CD8-positive, alpha-beta memory T cell (primary cell): ENCODE measurements around the gene ARAP2. TPM values are rescaled to one million over a fixed set of nuclear protein-coding genes. Genes with fewer than 3 reads are reported as not detected.

Experiments used
- CTCF ChIA-PET: fragments of 350-600 bp; sonication (Branson Sonifier 250); formaldehyde crosslinking; loops from one replicate; lab custom pipeline; 2021; ENCODE audit warnings: antibody characterized with exemption; lab: Charles Lee
- POLR2A ChIA-PET: fragments of 350-600 bp; sonication (Branson Sonifier 250); formaldehyde crosslinking; loops from one replicate; lab custom pipeline; 2021; ENCODE audit warnings: antibody characterized with exemption; lab: Charles Lee
- DNase-seq, 5 donors: peaks; one replicate each; pipeline versions ENCODE4 v3.0.0 to v3.0.0-alpha.2; 2020 to 2022; ENCODE audit warnings: mixed read lengths in 1 of 5
- H3K27ac ChIP-seq: one replicate; pipeline ENCODE4 v1.7.0; 2013; ENCODE audit warnings: low read depth, mild to moderate bottlenecking, low read length, moderate library complexity
- H3K27me3 ChIP-seq: 2 replicates; pipeline ENCODE4 v1.7.0; 2013; ENCODE audit warnings: low read length, mild to moderate bottlenecking; ENCODE audit not compliant: insufficient read depth, poor library complexity, severe bottlenecking
- H3K36me3 ChIP-seq: 2 replicates; pipeline ENCODE4 v1.7.0; 2013; ENCODE audit warnings: mild to moderate bottlenecking, low read length, moderate library complexity; ENCODE audit not compliant: insufficient read depth
- H3K4me1 ChIP-seq: 2 replicates; pipeline ENCODE4 v1.7.0; 2013; ENCODE audit warnings: mild to moderate bottlenecking, low read length, moderate library complexity; ENCODE audit not compliant: insufficient read depth
- H3K4me3 ChIP-seq: 2 replicates; pipeline ENCODE4 v1.7.0; 2013; ENCODE audit warnings: mild to moderate bottlenecking, low read length
- H3K9me3 ChIP-seq: 2 replicates; pipeline ENCODE4 v1.7.0; 2013; ENCODE audit warnings: mild to moderate bottlenecking, low read length
- H3K27ac Mint-ChIP-seq, 8 donors: one replicate each; pipeline ENCODE4 v1.8.0; 2020 to 2021; ENCODE audit warnings: mixed read lengths in 8 of 8, mild to moderate bottlenecking in 6 of 8, inconsistent platforms in 3 of 8, moderate library complexity in 3 of 8
- H3K27me3 Mint-ChIP-seq, 2 donors: one replicate each; pipeline ENCODE4 v1.8.0; 2020 to 2021; ENCODE audit warnings: mixed read lengths in 2 of 2, mild to moderate bottlenecking in 1 of 2, moderate library complexity in 1 of 2
- H3K36me3 Mint-ChIP-seq, 3 donors: one replicate each; pipeline ENCODE4 v1.8.0; 2020 to 2021; ENCODE audit warnings: mixed read lengths in 3 of 3, inconsistent platforms in 1 of 3, mild to moderate bottlenecking in 1 of 3
- H3K4me1 Mint-ChIP-seq, 3 donors: one replicate each; pipeline ENCODE4 v1.8.0; 2020 to 2021; ENCODE audit warnings: mixed read lengths in 3 of 3, inconsistent platforms in 1 of 3, mild to moderate bottlenecking in 1 of 3
- H3K4me3 Mint-ChIP-seq, 7 donors: one replicate each; pipeline ENCODE4 v1.8.0; 2020 to 2021; ENCODE audit warnings: mixed read lengths in 7 of 7, mild to moderate bottlenecking in 6 of 7, moderate library complexity in 4 of 7, inconsistent platforms in 2 of 7
- H3K9me3 Mint-ChIP-seq, 5 donors: one replicate each; pipeline ENCODE4 v1.8.0; 2020 to 2022; ENCODE audit warnings: mixed read lengths in 5 of 5, mild to moderate bottlenecking in 3 of 5, moderate library complexity in 2 of 5, inconsistent platforms in 1 of 5
- polyA plus RNA-seq: library from polyadenylated mRNA; unstranded; fragments of 300-500 nt; fragmentation: Illumina TruSeq; gene quantifications from one replicate; pipeline ENCODE4 v1.2.3, GENCODE V29; 2021
- total RNA-seq, 2 experiments: library from RNA; stranded (reverse); gene quantifications; one replicate each; pipeline ENCODE4 v1.2.3, GENCODE V29; 2021

The ARAP2 gene
- total and polyA plus RNA-seq, 3 experiments from 2014 or later: 44.2 to 49.9 (median 49.7) TPM

DNA sequence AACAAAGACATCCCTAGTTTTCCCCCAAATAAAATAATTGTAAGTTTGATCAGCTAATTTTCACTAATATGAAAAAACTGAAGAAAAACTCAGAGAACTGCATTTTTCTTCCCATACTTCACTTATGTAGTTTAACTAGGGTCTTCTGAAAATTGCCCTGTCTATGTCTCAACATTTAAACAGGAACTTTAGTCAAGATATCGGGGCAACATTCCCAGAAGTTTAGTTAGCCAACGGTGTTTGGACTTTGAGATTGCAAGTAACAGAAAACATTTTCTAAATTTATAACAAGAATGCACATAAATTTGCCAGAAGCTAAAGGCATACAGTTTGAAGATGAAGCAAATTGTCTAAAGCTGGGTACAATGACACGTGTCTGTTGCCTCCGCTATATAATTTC is 201.1 kb downstream of the ARAP2 start:
- ChIA-PET POLR2A (no interaction called here), CTCF (no interaction called here)
- no peak overlapping the region for H3K4me3 ChIP-seq
- Mint-ChIP-seq H3K4me3 (no peak overlapping the region), H3K36me3 (peaks cover 6 to 46% (median 13%) of the 10 kb centered on the region in 3 donors), H3K27ac (no peak overlapping the region), H3K9me3 (peaks cover 0 to 2% (median 0%) of the 10 kb centered on the region in 5 donors), H3K27me3 (no peaks in the 10 kb centered on the region), H3K4me1 (no peaks in the 10 kb centered on the region)
- H3K27ac ChIP-seq: no peak overlapping the region
- no peak for DNase-seq
- H3K9me3 ChIP-seq: no peaks in the 10 kb centered on the region
- H3K36me3 ChIP-seq: no peaks in the 10 kb centered on the region
- no peaks in the 10 kb centered on the region for H3K4me1 ChIP-seq
- no peaks in the 10 kb centered on the region for H3K27me3 ChIP-seq

DNA sequence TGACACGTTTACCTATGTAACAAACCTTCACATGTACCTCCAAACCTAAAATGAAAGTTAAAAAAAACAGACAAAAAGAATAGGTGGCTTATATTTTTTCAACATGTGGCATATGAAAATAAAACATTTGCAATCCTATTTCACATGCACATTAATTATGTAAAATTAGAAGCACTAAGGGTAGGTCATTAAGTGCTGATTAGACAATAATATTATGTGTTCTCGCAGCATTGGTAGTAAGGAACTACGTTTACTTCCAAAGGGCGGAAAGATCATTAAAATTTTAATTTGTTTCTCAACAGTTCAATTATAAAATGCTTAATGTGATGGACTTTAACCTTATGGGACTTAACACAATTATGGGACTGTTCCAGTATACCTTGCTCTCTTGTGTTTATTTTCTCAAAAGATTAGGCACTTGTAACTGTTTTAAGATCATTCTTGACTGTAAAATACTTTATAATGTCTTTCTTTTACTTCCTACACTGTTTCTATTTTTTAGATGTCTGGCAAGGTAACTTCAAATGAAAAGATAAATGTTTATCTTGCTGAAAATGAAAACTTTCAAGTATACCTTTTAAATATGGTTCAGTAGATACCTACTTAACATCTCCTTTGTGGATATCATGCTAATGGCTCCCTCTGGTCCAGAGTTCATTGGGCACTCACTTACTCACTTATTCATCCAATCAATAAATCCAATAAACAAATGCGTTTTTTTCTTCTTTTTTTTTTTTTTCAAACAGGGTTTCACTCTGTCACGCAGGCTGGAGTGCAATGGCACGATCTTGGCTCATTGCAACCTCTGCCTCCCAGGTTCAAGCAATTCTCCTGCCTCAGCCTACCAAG is 202.0 kb downstream of the ARAP2 start:
- no peak overlapping the region for H3K4me3 ChIP-seq
- no peak overlapping the region for H3K27ac ChIP-seq
- no peaks in the 10 kb centered on the region for H3K4me1 ChIP-seq
- H3K36me3 ChIP-seq: no peaks in the 10 kb centered on the region
- Mint-ChIP-seq H3K27me3 (no peaks in the 10 kb centered on the region), H3K4me3 (no peak overlapping the region), H3K4me1 (no peaks in the 10 kb centered on the region), H3K9me3 (peaks cover 0 to 2% (median 0%) of the 10 kb centered on the region in 5 donors), H3K27ac (no peak overlapping the region), H3K36me3 (peaks cover 10 to 51% (median 13%) of the 10 kb centered on the region in 3 donors)
- no peaks in the 10 kb centered on the region for H3K9me3 ChIP-seq
- POLR2A ChIA-PET: no interaction called here
- no peak for DNase-seq
- no peaks in the 10 kb centered on the region for H3K27me3 ChIP-seq
- CTCF ChIA-PET: no interaction called here

DNA sequence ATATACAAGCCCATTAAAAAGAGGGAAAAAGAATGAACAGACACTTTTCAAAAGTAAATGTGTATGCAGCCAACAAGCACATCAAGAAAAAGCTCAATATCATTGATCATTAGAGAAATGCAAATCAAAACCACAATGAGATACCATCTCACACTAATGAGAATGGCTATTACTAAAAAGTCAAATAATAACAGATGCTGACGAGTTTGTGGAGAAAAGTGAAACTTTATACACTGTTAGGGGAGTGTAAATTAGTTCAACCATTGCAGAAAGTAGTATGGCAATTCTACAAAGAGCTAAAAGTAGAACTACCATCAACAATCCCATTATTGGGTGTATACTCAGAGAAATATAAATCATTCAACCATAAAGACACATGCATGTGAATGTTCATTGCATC is 203.0 kb downstream of the ARAP2 start:
- no peaks in the 10 kb centered on the region for H3K27me3 Mint-ChIP-seq

DNA sequence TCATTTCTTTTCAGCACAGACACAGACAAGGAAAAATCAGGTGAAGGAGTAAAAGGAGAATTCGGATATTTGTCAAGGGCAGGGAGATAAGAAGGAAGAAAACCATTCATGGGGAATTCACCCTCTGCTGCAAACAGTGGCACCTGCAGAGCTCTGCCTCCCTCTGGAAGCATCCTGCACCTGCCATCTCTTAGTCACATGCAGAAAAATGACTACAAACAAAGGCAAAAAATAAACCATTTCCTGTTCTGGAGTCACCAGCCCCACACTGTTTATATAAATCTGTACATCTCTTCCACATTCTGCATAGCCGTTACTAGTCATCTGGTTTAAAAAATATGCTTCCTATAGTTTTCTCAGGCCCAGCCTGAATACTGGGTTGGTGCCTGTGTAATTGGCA is 205.3 kb downstream of the ARAP2 start:
- peaks cover 3% of the 10 kb centered on the region for H3K9me3 ChIP-seq
- CTCF ChIA-PET: no interaction called here
- H3K36me3 ChIP-seq: no peaks in the 10 kb centered on the region
- H3K4me3 ChIP-seq: no peak overlapping the region
- H3K9me3 Mint-ChIP-seq: peaks cover 0 to 4% (median 0%) of the 10 kb centered on the region in 5 donors
- no peak for DNase-seq
- POLR2A ChIA-PET: no interaction called here
- no peak overlapping the region for H3K27ac Mint-ChIP-seq
- H3K4me1 ChIP-seq: no peaks in the 10 kb centered on the region
- no peaks in the 10 kb centered on the region for H3K27me3 ChIP-seq
- H3K4me1 Mint-ChIP-seq: no peaks in the 10 kb centered on the region
- H3K36me3 Mint-ChIP-seq: peaks cover 13 to 59% (median 17%) of the 10 kb centered on the region in 3 donors
- no peaks in the 10 kb centered on the region for H3K27me3 Mint-ChIP-seq
- H3K27ac ChIP-seq: no peak overlapping the region
- H3K4me3 Mint-ChIP-seq: no peak overlapping the region

More for the DNA sequence above, 203.0 kb downstream of the ARAP2 start:
- no peaks in the 10 kb centered on the region for H3K27me3 ChIP-seq
- H3K36me3 Mint-ChIP-seq: peaks cover 10 to 53% (median 17%) of the 10 kb centered on the region in 3 donors
- H3K36me3 ChIP-seq: no peaks in the 10 kb centered on the region
- H3K27ac Mint-ChIP-seq: no peak overlapping the region
- no peak for DNase-seq
- ChIA-PET POLR2A (no interaction called here), CTCF (no interaction called here)
- H3K4me3 ChIP-seq: no peak overlapping the region
- H3K4me1 Mint-ChIP-seq: no peaks in the 10 kb centered on the region
- no peak overlapping the region for H3K4me3 Mint-ChIP-seq
- peaks cover 0 to 2% (median 0%) of the 10 kb centered on the region in 5 donors for H3K9me3 Mint-ChIP-seq
- no peak overlapping the region for H3K27ac ChIP-seq
- H3K4me1 ChIP-seq: no peaks in the 10 kb centered on the region
- H3K9me3 ChIP-seq: no peaks in the 10 kb centered on the region

DNA sequence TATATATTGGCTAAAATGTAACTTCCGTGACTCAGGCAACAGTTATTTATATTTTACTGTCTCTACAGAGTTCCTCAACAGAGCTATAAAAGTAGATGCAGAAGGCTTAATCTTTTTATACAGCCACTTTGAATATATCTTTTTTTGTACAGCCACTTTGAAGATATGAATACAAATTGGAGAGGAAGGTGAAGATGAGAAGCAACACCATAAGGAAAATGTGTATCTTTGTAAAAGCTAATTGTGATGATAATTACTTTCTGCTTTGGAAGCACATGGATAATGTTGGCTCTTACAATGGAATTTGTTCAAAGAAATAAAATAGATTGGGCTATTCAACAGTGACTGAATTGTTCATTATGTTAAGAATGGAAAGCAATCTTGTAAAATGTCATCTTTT is 205.8 kb downstream of the ARAP2 start:
- no peak overlapping the region for H3K27ac Mint-ChIP-seq
- H3K36me3 ChIP-seq: no peaks in the 10 kb centered on the region
- H3K9me3 Mint-ChIP-seq: peaks cover 0 to 4% (median 1%) of the 10 kb centered on the region in 5 donors
- no peak for DNase-seq
- H3K4me1 Mint-ChIP-seq: no peaks in the 10 kb centered on the region
- no peaks in the 10 kb centered on the region for H3K4me1 ChIP-seq
- ChIA-PET POLR2A (no interaction called here), CTCF (no interaction called here)
- H3K36me3 Mint-ChIP-seq: peaks cover 13 to 60% (median 15%) of the 10 kb centered on the region in 3 donors
- H3K9me3 ChIP-seq: peaks cover 3% of the 10 kb centered on the region
- no peaks in the 10 kb centered on the region for H3K27me3 Mint-ChIP-seq
- no peaks in the 10 kb centered on the region for H3K27me3 ChIP-seq
- H3K4me3 Mint-ChIP-seq: no peak overlapping the region
- H3K27ac ChIP-seq: no peak overlapping the region
- H3K4me3 ChIP-seq: no peak overlapping the region

DNA sequence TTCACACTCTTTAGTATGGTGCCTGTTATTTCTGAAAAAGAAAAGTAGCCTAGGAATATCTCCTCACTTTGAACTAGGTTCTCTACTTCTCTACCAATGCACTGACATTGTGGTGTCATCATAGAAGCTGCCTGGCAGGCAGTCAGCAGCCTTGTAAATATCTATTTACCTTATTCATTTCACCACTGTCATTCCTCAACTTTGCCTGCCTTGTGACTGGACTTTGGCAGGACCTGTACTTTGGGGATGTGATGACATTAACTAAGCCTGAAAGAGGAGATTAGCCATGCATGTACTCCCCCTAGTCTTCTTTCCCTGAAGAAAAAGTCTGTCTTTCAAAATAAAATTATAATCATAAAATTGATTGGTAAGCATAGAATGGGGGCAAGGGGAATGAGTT is 207.2 kb downstream of the ARAP2 start:
- no peak overlapping the region for H3K4me3 Mint-ChIP-seq
- H3K27me3 ChIP-seq: no peaks in the 10 kb centered on the region
- H3K27ac ChIP-seq: no peak overlapping the region
- CTCF ChIA-PET: no interaction called here
- H3K27me3 Mint-ChIP-seq: no peaks in the 10 kb centered on the region
- H3K4me1 Mint-ChIP-seq: no peaks in the 10 kb centered on the region
- peaks cover 3% of the 10 kb centered on the region for H3K9me3 ChIP-seq
- H3K27ac Mint-ChIP-seq: no peak overlapping the region
- DNase-seq: no peak
- no peaks in the 10 kb centered on the region for H3K36me3 ChIP-seq
- H3K36me3 Mint-ChIP-seq: peaks cover 13 to 66% (median 15%) of the 10 kb centered on the region in 3 donors
- no peak overlapping the region for H3K4me3 ChIP-seq
- no peaks in the 10 kb centered on the region for H3K4me1 ChIP-seq
- POLR2A ChIA-PET: no interaction called here
- H3K9me3 Mint-ChIP-seq: peaks cover 1 to 4% (median 2%) of the 10 kb centered on the region in 5 donors

DNA sequence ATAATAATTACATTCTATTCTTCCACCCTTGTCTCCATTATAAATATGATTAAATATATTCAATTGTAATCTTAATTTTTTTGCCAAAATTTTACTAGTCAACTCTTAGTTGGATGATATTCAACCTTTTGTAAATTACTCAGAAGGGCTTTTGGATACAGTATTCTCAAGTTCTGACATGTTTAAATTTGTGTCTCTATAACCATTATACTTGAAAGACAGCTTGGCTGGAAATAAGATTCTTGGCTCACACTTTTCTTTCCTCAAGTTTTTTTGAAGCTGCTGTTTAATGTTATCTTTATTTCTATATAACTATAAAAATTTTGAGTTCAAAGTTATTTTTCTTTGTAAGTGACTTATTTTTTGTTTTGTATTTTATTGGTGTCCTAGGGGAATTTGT is 214.4 kb downstream of the ARAP2 start:
- no peaks in the 10 kb centered on the region for H3K4me1 Mint-ChIP-seq
- H3K4me1 ChIP-seq: no peaks in the 10 kb centered on the region
- peaks cover 2 to 4% (median 3%) of the 10 kb centered on the region in 5 donors for H3K9me3 Mint-ChIP-seq
- H3K4me3 ChIP-seq: no peak overlapping the region
- DNase-seq: no peak
- ChIA-PET POLR2A (no interaction called here), CTCF (no interaction called here)
- H3K36me3 ChIP-seq: no peaks in the 10 kb centered on the region
- peaks cover 2 to 21% (median 2%) of the 10 kb centered on the region in 3 donors for H3K36me3 Mint-ChIP-seq
- no peak overlapping the region for H3K27ac Mint-ChIP-seq
- H3K9me3 ChIP-seq: peaks cover 3% of the 10 kb centered on the region
- H3K4me3 Mint-ChIP-seq: no peak overlapping the region
- no peak overlapping the region for H3K27ac ChIP-seq
- H3K27me3 Mint-ChIP-seq: no peaks in the 10 kb centered on the region
- H3K27me3 ChIP-seq: no peaks in the 10 kb centered on the region

DNA sequence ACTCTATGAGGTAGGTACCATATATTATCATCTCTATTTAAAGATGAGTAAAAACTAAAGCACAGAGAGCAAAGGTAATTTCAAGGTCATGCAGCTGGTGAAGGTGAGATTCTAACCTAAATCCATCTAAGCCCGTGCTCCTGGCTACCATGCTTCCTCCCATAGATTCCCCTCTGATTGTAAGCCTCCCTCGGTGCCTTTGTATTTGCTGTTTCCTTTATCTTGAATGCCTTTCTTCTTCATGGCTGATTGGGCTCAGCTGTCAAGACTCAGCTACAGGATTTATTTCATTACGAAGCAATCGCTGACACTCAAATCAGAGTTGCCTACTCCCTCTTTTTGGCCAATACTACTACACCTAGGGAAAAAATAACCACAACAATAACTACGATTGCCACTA is 217.1 kb downstream of the ARAP2 start:
- peaks cover 0 to 3% (median 0%) of the 10 kb centered on the region in 5 donors for H3K9me3 Mint-ChIP-seq
- Histone ChIP-seq H3K4me3 (no peak overlapping the region), H3K36me3 (no peaks in the 10 kb centered on the region), H3K27ac (no peak overlapping the region), H3K4me1 (no peaks in the 10 kb centered on the region), H3K9me3 (no peaks in the 10 kb centered on the region), H3K27me3 (no peaks in the 10 kb centered on the region)
- no peak for DNase-seq
- no peak overlapping the region for H3K27ac Mint-ChIP-seq
- no peaks in the 10 kb centered on the region for H3K27me3 Mint-ChIP-seq
- H3K4me1 Mint-ChIP-seq: no peaks in the 10 kb centered on the region
- POLR2A ChIA-PET: no interaction called here
- no peak overlapping the region for H3K4me3 Mint-ChIP-seq
- CTCF ChIA-PET: no interaction called here
- peaks cover 0 to 4% (median 0%) of the 10 kb centered on the region in 3 donors for H3K36me3 Mint-ChIP-seq
